D721Med (cell line): ENCODE measurements around the gene BAX.
"Not testable (repeated sequence)": the region's sequence is repeated elsewhere in the genome, so short reads cannot be mapped to it uniquely, and the experiment has no call there.

ENCODE experiments used
- DNase-seq: peaks from one replicate; pipeline ENCODE4 v3.0.0; 2011; ENCODE audit warnings: low spot score; ENCODE audit not compliant: insufficient read length
- FAIRE-seq: peaks from 2 replicates; lab custom pipeline; 2011; peaks lifted over from hg19 to GRCh38; lab: Jason Lieb, UNC
- TF ChIP-seq, protein P1 (sequence below): IDR thresholded peaks from 2 replicates; pipeline ENCODE4 v1.5.1; 2012; ENCODE audit warnings: mild to moderate bottlenecking, control low read depth; ENCODE audit not compliant: insufficient read depth; ENCODE audit errors: missing control alignments

The BAX gene

GRCh38 chr19:48914181-48914580, 40.5 kb upstream of the BAX start:
- no peak for FAIRE-seq
- no peak for DNase-seq
- TF ChIP-seq, protein P1, sequence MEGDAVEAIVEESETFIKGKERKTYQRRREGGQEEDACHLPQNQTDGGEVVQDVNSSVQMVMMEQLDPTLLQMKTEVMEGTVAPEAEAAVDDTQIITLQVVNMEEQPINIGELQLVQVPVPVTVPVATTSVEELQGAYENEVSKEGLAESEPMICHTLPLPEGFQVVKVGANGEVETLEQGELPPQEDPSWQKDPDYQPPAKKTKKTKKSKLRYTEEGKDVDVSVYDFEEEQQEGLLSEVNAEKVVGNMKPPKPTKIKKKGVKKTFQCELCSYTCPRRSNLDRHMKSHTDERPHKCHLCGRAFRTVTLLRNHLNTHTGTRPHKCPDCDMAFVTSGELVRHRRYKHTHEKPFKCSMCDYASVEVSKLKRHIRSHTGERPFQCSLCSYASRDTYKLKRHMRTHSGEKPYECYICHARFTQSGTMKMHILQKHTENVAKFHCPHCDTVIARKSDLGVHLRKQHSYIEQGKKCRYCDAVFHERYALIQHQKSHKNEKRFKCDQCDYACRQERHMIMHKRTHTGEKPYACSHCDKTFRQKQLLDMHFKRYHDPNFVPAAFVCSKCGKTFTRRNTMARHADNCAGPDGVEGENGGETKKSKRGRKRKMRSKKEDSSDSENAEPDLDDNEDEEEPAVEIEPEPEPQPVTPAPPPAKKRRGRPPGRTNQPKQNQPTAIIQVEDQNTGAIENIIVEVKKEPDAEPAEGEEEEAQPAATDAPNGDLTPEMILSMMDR, result no peak

DNA sequence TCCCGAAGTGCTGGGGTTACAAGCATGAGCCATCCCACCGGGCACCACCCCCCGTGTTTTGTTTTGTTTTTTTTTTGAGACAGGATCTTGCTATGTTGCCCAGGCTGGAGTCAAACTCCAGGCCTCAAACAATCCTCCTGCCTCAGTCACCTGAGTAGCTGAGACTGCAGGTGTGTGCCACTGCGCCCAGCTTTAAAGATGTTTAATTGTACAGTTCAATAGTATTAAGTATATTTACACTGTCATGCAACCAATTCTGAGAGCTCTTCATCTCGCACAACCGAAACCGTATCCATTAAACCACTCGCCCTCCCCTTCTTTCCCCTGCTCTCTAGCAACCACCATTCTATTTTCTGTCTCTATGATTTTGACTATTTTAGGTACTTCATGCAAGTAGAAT, 38.9 kb upstream of the BAX start:
- TF ChIP-seq, protein P1, result no peak
- DNase-seq, result no peak
- no peak for FAIRE-seq

- no peak for DNase-seq
- no peak for FAIRE-seq
- TF ChIP-seq, protein P1, result no peak
Observed at GRCh38 chr19:48918071-48918470, 36.6 kb upstream of the BAX start.

- TF ChIP-seq, protein P1, result no peak
- DNase-seq (no peak), FAIRE-seq (no peak)
Observed at GRCh38 chr19:48918801-48919247, 35.9 kb upstream of the BAX start.

- FAIRE-seq, DNase-seq: not testable (repeated sequence)
Observed at GRCh38 chr19:48919271-48919670, 35.4 kb upstream of the BAX start.

- DNase-seq, result no peak
- TF ChIP-seq, protein P1, result no peak
- FAIRE-seq, result no peak
Observed at GRCh38 chr19:48920949-48921348, 33.7 kb upstream of the BAX start.

- no peak for DNase-seq
- FAIRE-seq, result no peak
Observed at GRCh38 chr19:48921721-48922500, 32.8 kb upstream of the BAX start.

More at GRCh38 chr19:48921721-48922500, 32.8 kb upstream of the BAX start:
- TF ChIP-seq, protein P1, result no peak
